GM19395 (cell line): ENCODE data around the gene ZBTB7C.

Experiments
- ATAC-seq: cut with Tn5 transposase; IDR thresholded peaks from one replicate; pipeline ENCODE4 v1.9.1; 2021; ENCODE audit warnings: mild to moderate bottlenecking, moderate library complexity; ENCODE audit not compliant: unreplicated experiment

ZBTB7C gene

DNA sequence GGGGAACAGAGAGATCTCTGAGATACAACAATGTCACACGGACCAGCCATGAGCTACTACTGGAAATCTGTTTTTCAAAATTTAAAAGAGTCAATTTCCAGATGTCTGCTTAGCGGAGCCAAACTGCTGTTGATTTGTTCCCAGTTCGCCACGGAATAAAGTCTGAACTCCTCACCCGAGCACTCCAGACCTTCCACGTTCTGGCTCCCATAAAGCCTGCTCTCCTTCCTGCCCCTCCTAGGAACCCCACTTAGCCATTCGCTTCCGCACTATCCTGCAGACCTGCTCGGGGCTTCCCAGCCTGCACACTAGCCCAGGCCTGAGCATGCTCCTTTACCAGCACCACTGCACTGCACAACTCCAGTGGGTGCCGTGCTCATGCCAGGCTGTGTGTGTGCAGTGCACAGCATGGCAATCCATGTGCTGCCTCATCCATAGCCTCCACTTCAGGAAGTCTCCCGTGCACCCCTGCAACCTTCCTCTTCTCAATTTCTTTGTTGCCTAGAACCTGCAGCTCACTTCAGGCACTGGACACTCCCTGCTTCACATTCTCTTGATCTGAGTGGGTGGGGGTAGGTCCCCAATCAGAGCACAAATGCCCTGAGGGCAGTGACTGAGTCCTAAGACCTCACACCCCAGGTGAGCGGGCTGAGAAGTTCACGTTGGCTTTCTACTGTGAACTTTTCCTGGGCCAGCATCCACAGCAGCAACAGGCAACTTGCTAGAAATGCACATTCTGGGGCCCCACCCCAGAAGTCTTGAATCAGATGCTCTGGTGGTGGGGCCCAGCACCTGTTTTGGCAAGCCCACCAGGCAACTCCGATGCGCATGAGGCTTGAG, 53.7 kb downstream of the ZBTB7C start:
- no peak for ATAC-seq

GRCh38 chr18:48354746-48355260, 54.4 kb downstream of the ZBTB7C start:
- ATAC-seq = no peak

GRCh38 chr18:48352051-48352755, 57.0 kb downstream of the ZBTB7C start:
- no peak for ATAC-seq

GRCh38 chr18:48351216-48352050, 57.8 kb downstream of the ZBTB7C start:
- no peak for ATAC-seq

GRCh38 chr18:48348739-48349138, 60.4 kb downstream of the ZBTB7C start:
- ATAC-seq = no peak

DNA sequence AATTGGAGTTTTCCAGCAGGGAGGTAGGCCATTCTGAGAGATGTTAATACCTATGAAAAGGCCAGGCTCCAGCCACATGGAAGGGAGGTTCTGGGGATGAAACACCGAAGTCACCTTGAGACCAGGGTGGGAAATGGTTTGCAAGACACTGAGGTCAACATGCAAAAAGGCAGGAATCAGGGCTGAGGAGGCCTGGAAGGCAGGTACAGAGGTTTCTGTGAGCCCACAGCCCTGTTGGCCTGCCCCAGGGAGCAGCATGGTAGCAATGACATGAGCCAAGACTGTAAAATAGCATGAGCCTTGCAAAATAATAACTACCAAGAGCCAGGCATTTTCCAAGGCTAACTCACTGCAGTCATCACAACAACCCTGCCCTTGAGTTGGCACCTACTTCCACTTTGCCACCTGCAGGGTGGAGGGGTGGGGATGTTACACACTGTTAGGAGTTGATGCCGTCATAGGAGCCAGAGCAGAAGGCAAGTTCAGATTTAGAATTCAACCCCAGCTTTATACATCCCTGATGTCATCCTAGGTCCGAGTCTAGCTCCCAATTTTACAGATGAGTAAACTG, 61.3 kb downstream of the ZBTB7C start:
- no peak for ATAC-seq

DNA sequence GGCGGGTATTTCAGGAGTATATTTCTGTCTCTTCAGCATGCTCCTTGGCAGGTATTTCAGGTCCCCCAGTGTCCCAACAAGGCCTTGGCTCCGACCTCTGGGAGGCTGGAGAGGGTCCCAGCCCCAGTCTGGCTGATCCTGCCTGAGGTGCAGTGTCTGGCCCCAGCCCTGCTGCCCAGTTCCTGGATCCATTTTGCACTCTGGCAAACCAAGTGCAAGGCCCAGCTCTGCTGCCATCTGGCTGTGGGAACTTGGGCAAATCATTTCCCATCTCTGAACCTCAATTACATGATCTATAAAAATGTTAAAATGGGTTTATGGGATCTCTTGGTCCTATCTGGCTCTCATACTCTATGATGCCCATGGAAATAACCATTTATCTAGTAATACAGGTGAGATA, 63.6 kb downstream of the ZBTB7C start:
- no peak for ATAC-seq

DNA sequence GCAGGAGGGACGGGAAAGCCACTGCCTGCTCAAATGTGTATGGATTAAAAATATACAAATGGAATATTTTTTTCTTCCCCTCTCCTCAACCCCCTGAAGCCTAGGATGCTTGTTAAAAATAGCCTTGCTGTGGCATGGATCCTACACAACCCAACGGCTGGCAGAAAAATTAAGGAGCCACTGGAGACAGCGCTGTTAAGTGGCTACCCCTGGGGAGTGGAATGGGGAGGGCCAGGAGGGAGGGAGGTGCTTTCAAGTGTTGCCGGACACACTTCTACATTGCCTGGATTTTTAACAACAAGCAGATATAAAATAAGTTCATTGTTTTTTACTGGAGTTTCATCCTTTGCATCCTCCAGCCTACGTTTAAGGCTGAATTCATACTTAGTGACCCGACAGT, 66.6 kb downstream of the ZBTB7C start:
- no peak for ATAC-seq

DNA sequence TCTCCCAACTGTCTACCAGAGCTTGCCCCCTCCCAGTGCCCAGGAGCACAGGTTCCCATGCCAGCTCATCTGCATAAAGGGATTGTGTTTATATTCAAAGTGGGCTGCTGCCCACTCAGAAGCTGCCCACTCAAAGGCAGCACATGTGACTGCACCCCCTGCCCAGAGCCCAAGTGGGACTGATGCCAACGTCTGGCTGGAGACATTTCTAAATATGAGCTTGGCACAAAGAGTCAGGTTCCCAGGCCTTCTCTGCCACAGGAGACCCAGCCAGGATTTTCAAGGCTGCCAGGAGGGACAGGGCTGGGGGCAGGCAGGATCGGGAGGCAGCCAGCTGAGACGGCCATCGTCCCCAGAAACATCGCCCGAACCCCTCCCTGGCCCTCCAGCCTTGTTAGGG, 67.1 kb downstream of the ZBTB7C start:
- ATAC-seq = no peak

DNA sequence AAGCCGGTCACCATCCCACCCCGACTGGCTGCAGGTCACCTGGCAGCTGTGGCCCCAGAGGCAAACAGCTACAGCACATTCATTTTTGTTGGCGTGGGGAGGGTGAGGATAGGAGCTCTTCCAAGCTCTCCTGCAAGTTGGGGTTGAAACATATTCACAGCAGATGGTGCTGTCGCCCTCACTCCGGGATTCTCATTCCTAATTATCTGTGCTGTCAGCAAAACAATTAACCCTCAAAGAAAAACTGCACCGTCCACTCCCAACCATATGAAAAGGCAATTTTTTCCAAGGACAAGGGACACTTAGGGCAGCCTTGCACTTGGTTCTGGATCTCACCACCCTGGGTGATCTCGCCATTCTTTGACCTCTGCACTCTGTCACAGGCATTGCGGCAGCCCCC, 68.6 kb downstream of the ZBTB7C start:
- no peak for ATAC-seq

GRCh38 chr18:48339692-48340091, 69.5 kb downstream of the ZBTB7C start:
- no peak for ATAC-seq

DNA sequence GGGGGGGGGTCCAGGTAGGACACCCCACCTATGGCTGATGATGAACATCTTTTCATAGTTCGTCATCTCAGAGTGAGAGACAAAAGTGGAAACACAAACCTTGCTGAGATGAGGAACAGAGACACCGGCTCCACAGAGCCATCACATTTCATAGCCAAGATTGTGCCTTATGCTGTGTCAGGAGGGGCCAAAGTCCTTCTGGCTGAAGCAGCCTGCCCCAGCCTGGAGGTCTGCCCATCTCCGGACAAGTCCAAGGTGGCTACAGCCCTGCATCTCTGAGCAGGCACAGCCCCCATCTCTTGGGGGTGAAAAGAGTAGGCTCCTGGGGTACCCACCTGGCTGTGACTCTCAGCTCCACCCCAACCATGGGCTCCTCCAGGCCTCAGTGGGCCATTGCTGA, 70.3 kb downstream of the ZBTB7C start:
- no peak for ATAC-seq

- no peak for ATAC-seq
Observed at GRCh38 chr18:48337053-48337452, 72.1 kb downstream of the ZBTB7C start.

DNA sequence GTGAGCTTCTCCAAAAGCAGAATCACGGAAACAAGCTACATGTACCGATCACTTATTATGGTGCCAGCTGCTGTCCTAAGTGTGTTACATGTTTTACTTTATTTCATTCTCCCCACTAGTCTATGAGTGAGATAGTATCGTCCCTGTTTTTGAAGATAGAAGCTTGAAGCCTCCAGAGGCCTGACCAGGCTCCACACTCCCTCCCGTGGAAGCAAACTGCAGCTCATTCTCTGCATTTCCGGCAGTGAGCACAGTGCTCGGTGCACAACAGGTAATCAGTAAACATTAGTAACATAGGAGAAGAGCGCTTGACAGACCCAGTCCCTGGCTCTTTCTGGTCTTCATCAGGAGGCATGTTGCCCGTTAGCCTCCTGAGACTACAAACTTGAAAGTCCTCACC, 72.9 kb downstream of the ZBTB7C start:
- no peak for ATAC-seq

DNA sequence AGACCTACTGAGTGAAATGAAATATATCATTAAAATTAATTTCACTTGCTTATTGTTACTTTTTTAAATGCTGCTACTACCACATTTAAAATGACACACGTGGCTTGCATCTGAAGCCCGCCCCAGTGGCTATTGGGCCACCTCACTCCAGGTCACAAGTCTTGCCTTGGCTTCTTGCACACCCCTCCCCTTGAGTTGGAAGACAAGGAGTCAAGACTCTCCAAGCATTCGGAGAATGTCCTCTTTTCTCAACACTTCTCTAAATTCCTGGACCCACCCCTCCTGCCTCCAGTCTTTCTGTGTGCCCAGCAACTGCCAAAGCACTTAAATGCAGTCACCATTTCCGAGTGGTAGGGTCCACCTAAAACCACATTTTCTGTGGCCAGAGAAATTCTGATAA, 73.4 kb downstream of the ZBTB7C start:
- ATAC-seq = no peak

GRCh38 chr18:48334845-48335244, 74.3 kb downstream of the ZBTB7C start:
- no peak for ATAC-seq

- ATAC-seq = no peak
Observed at GRCh38 chr18:48333563-48333962, 75.6 kb downstream of the ZBTB7C start.

- ATAC-seq = no peak
Observed at GRCh38 chr18:48330016-48330991, 78.9 kb downstream of the ZBTB7C start.

- ATAC-seq = no peak
Observed at GRCh38 chr18:48328473-48329210, 80.5 kb downstream of the ZBTB7C start.
